GM23338 (cell line): ENCODE results near the gene NOC3L. TPM values are rescaled to one million over a fixed set of nuclear protein-coding genes. Genes with fewer than 3 reads are reported as not detected.

Experiments used
- ATAC-seq: fragments of 200-7000 bp; cut with Tn5 transposase; 3 replicates; pipeline ENCODE4 v1.9.1; 2020
- DNase-seq: peaks from one replicate; pipeline ENCODE4 v3.0.0-alpha.2; 2015; ENCODE audit warnings: low spot score
- H2AFZ ChIP-seq: fragments of 200-600 bp; sonication (generic); 2 replicates; pipeline ENCODE4 v1.8.0; 2016; ENCODE audit warnings: antibody characterized with exemption, mild to moderate bottlenecking, moderate library complexity
- H3F3A ChIP-seq: fragments of 200-600 bp; sonication (generic); replicated peaks from 2 replicates; pipeline ENCODE4 v1.8.0; 2017; ENCODE audit warnings: antibody characterized with exemption, mixed run types, low read depth
- H3K27ac ChIP-seq: fragments of 200-600 bp; sonication (generic); 2 replicates; pipeline ENCODE4 v1.6.1; 2016; ENCODE audit warnings: low read depth
- H3K27me3 ChIP-seq: fragments of 200-600 bp; sonication (generic); 2 replicates; pipeline ENCODE4 v1.8.0; 2016; ENCODE audit warnings: mild to moderate bottlenecking, mixed run types, moderate library complexity; ENCODE audit not compliant: insufficient read depth
- H3K36me3 ChIP-seq: fragments of 200-600 bp; sonication (generic); 2 replicates; pipeline ENCODE4 v1.8.0; 2016; ENCODE audit warnings: mild to moderate bottlenecking; ENCODE audit not compliant: insufficient read depth
- H3K4me1 ChIP-seq: fragments of 200-600 bp; sonication (generic); 2 replicates; pipeline ENCODE4 v1.8.0; 2016; ENCODE audit warnings: mild to moderate bottlenecking, moderate library complexity; ENCODE audit not compliant: insufficient read depth
- H3K4me2 ChIP-seq: fragments of 200-600 bp; sonication (generic); 2 replicates; pipeline ENCODE4 v1.7.1; 2017; ENCODE audit warnings: mixed run types
- H3K4me3 ChIP-seq: fragments of 200-600 bp; sonication (generic); 2 replicates; pipeline ENCODE4 v1.6.1; 2016; ENCODE audit warnings: mixed run types
- H3K79me2 ChIP-seq: fragments of 200-600 bp; sonication (generic); replicated peaks from 2 replicates; pipeline ENCODE4 v1.8.0; 2017; ENCODE audit warnings: mild to moderate bottlenecking; ENCODE audit not compliant: insufficient read depth
- H3K9me2 ChIP-seq: fragments of 200-600 bp; sonication (generic); 2 replicates; pipeline ENCODE4 v1.8.0; 2017; ENCODE audit not compliant: insufficient read depth
- H4K20me1 ChIP-seq: fragments of 200-600 bp; sonication (generic); replicated peaks from 2 replicates; pipeline ENCODE4 v1.8.0; 2017; ENCODE audit warnings: mild to moderate bottlenecking; ENCODE audit not compliant: insufficient read depth
- H3K27ac Mint-ChIP-seq: 2 replicates; pipeline ENCODE4 v1.8.0; 2020; ENCODE audit warnings: inconsistent platforms, mild to moderate bottlenecking, moderate library complexity, mixed read lengths
- H3K27me3 Mint-ChIP-seq: 3 replicates; pipeline ENCODE4 v1.8.0; 2022; ENCODE audit warnings: low read depth, mild to moderate bottlenecking, moderate library complexity, mixed read lengths, inconsistent platforms; ENCODE audit not compliant: insufficient read depth, poor library complexity
- H3K36me3 Mint-ChIP-seq: 3 replicates; pipeline ENCODE4 v1.8.0; 2021; ENCODE audit warnings: low read depth, mild to moderate bottlenecking, inconsistent platforms, moderate library complexity, mixed read lengths
- H3K4me1 Mint-ChIP-seq: 3 replicates; pipeline ENCODE4 v1.8.0; 2020; ENCODE audit warnings: mild to moderate bottlenecking, inconsistent platforms, mixed read lengths
- H3K4me3 Mint-ChIP-seq: 3 replicates; pipeline ENCODE4 v1.8.0; 2021; ENCODE audit warnings: moderate library complexity, mild to moderate bottlenecking, inconsistent platforms, mixed read lengths
- H3K9me3 Mint-ChIP-seq: 3 replicates; pipeline ENCODE4 v1.8.0; 2020; ENCODE audit warnings: moderate library complexity, mild to moderate bottlenecking, inconsistent platforms, mixed read lengths
- ETS1 ChIP-seq: IDR thresholded peaks from 2 replicates; pipeline ENCODE4 v1.6.1; 2016; ENCODE audit warnings: antibody characterized with exemption
- EZH2 ChIP-seq: fragments of 200-600 bp; sonication (generic); IDR thresholded peaks from one replicate; pipeline ENCODE4 v1.8.0; 2017; ENCODE audit warnings: antibody characterized with exemption, mild to moderate bottlenecking, low read depth; ENCODE audit not compliant: unreplicated experiment
- EZH2phosphoT487 ChIP-seq: fragments of 200-600 bp; sonication (generic); IDR thresholded peaks from one replicate; pipeline ENCODE4 v1.8.1; 2018; ENCODE audit warnings: antibody characterized with exemption; ENCODE audit not compliant: unreplicated experiment
- JUNB ChIP-seq: IDR thresholded peaks from one replicate; pipeline ENCODE4 v1.6.1; 2016; ENCODE audit warnings: antibody characterized with exemption; ENCODE audit not compliant: unreplicated experiment
- NANOG ChIP-seq: IDR thresholded peaks from 2 replicates; pipeline ENCODE4 v1.6.1; 2016; ENCODE audit warnings: antibody characterized with exemption, borderline replicate concordance
- POLR2AphosphoS5 ChIP-seq: IDR thresholded peaks from 2 replicates; pipeline ENCODE4 v1.6.1; 2016; ENCODE audit warnings: antibody characterized with exemption, low read depth
- STAT1 ChIP-seq: IDR thresholded peaks from one replicate; pipeline ENCODE4 v1.6.1; 2016; ENCODE audit warnings: antibody characterized with exemption; ENCODE audit not compliant: unreplicated experiment
- ZNF114 ChIP-seq: fragments of 250-450 bp; sonication (Bioruptor Pico); IDR thresholded peaks from 2 replicates; pipeline ENCODE4 v1.5.0; 2020; ENCODE audit warnings: mild to moderate bottlenecking, moderate library complexity
- ZNF331 ChIP-seq: fragments of 250-450 bp; sonication (Bioruptor Pico); IDR thresholded peaks from 2 replicates; pipeline ENCODE4 v1.5.0; 2020; ENCODE audit warnings: low read depth, mild to moderate bottlenecking, moderate library complexity
- ZNF462 ChIP-seq: fragments of 250-450 bp; sonication (Bioruptor Pico); IDR thresholded peaks from 2 replicates; pipeline ENCODE4 v1.5.0; 2020; ENCODE audit warnings: mild to moderate bottlenecking, moderate library complexity
- polyA plus RNA-seq: library from polyadenylated mRNA; unstranded; fragments of >200 nt; fragmentation: Nextera tagmentation; extraction: Ambion mirVana; gene quantifications from 2 replicates; pipeline ENCODE4 v1.2.1, GENCODE V29; 2016
- total RNA-seq: library from RNA; depleted of rRNA; stranded (reverse); fragments of >200 nt; shearing (Covaris generic); gene quantifications from 2 replicates; pipeline ENCODE4 v1.2.3, GENCODE V29; 2014

The NOC3L gene
- total and polyA plus RNA-seq, 2 experiments from 2014 or later: 43.1 to 62.1 TPM

DNA sequence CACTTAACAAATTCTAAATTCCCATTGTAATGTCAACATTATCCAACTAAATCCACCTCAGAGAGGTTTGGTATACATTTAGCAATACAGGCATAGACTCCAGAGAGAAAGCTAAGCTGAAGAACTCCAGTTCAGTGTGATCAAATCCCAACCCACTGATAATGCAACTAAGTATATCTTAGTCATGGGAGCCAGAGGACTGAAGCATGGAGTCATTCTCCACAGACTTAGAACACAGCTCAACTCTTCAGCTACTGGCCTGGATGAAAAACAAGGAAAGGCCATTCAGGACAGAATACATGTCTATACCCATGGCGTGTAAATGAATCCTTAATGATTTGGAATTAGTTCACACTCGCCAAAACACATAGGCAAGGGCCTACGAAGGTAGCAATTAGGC, 27.9 kb downstream of the NOC3L start (continued):
- TF ChIP-seq ZNF462 (CRISPR knock-in tag) (no peak), EZH2 (no peak), NANOG (no peak), ZNF114 (CRISPR knock-in tag) (no peak), POLR2AphosphoS5 (no peak), ZNF331 (no peak), ETS1 (no peak), JUNB (no peak)

- DNase-seq (no peak), ATAC-seq (no peak)
- no peaks in the 10 kb centered on the region for H3K79me2 ChIP-seq
- no peak overlapping the region for H3K4me3 ChIP-seq
- no peak for TF ChIP-seq ZNF331
- TF ChIP-seq NANOG: no peak
- TF ChIP-seq STAT1: no peak
- TF ChIP-seq EZH2phosphoT487: no peak
- no peak for TF ChIP-seq ZNF114 (CRISPR knock-in tag)
- TF ChIP-seq JUNB: no peak
- TF ChIP-seq EZH2: no peak
- H3K4me1 ChIP-seq: no peaks in the 10 kb centered on the region
- Mint-ChIP-seq H3K36me3 (peaks cover 75% of the 10 kb centered on the region), H3K27ac (no peak overlapping the region), H3K9me3 (no peaks in the 10 kb centered on the region), H3K4me1 (no peaks in the 10 kb centered on the region), H3K27me3 (no peaks in the 10 kb centered on the region), H3K4me3 (no peak overlapping the region)
- no peaks in the 10 kb centered on the region; the same call in 1 of the 2 replicates for H4K20me1 ChIP-seq
- H3K27me3 ChIP-seq: no peaks in the 10 kb centered on the region
- no peaks in the 10 kb centered on the region for H3K9me2 ChIP-seq
- H3K4me2 ChIP-seq: no peak overlapping the region
- H3K27ac ChIP-seq: no peak overlapping the region
- H2AFZ ChIP-seq: no peak overlapping the region
- peaks cover 50% of the 10 kb centered on the region for H3K36me3 ChIP-seq
- H3F3A ChIP-seq: no peaks in the 10 kb centered on the region
Measured at GRCh38 chr10:94333051-94333450, 29.7 kb downstream of the NOC3L start.
